Activated CD4-positive, CD25-positive, alpha-beta regulatory T cell treated with anti-CD3 and anti-CD28 coated beads, Interleukin-2, amount 50 U/mL, for 16 hours (primary cell): ENCODE results near the gene EPHB1.
"Not testable (repeated sequence)": the region's sequence is repeated elsewhere in the genome, so short reads cannot be mapped to it uniquely, and the experiment has no call there.

Experiments used
- DNase-seq: peaks from one replicate; pipeline ENCODE4 v3.0.0-alpha.2; 2020; ENCODE audit warnings: low read depth, low spot score

EPHB1 gene

GRCh38 chr3:134776518-134776917 lies 18.5 kb upstream of the EPHB1 start:
- DNase-seq, result no peak

DNA sequence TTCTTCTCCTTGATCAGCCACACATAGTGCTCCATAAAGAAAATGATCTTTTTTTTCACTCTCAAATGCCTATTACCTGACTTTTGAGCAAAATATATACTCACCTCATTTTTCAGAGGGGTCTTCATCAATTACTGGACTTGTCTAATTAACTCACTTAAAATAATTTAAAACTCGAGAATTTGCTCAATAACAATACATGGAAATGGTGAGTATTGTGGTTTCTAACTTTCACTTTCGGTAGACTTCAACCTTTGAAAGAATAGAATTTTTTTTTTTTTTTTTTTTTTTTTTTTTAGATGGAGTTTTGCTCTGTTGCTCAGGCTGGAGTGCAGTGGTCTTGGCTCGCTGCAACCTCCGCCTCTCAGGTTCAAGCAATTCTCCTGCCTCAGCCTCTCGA lies 17.7 kb upstream of the EPHB1 start:
- no peak for DNase-seq

- not testable (repeated sequence) for DNase-seq
Observed at GRCh38 chr3:134788283-134788682, 6.8 kb upstream of the EPHB1 start.

GRCh38 chr3:134790065-134790464 lies 5.0 kb upstream of the EPHB1 start:
- DNase-seq, result no peak

GRCh38 chr3:134791992-134792391 lies 3.1 kb upstream of the EPHB1 start:
- no peak for DNase-seq

DNA sequence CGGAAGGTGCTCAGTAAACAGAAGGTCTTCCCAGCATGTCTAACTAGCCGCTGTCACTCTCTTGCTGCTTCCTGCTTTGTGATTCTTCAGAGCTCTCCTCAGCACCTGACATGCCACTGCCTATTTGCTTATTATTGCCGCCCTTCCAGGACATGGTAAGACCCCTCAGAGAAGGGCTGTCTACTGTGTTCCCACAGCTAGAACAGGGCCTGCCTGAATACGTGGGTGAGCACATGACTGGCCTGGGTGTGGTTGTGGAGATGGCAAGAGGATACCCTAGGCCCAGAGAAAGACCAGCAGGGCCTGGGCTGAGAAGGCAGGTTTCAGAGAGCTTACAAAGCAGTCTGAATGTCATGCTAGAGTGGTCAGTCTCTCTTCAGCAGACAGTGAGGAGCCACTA lies 2.4 kb upstream of the EPHB1 start:
- no peak for DNase-seq

- DNase-seq, result no peak
Observed at GRCh38 chr3:134793562-134793961, 1.5 kb upstream of the EPHB1 start.

- no peak for DNase-seq
Observed at GRCh38 chr3:134794323-134794722, 737 bp upstream of the EPHB1 start.

- no peak for DNase-seq
Observed at GRCh38 chr3:134795746-134796280, 753 bp downstream of the EPHB1 start.

GRCh38 chr3:134796281-134797056 lies 1.4 kb downstream of the EPHB1 start:
- no peak for DNase-seq

DNA sequence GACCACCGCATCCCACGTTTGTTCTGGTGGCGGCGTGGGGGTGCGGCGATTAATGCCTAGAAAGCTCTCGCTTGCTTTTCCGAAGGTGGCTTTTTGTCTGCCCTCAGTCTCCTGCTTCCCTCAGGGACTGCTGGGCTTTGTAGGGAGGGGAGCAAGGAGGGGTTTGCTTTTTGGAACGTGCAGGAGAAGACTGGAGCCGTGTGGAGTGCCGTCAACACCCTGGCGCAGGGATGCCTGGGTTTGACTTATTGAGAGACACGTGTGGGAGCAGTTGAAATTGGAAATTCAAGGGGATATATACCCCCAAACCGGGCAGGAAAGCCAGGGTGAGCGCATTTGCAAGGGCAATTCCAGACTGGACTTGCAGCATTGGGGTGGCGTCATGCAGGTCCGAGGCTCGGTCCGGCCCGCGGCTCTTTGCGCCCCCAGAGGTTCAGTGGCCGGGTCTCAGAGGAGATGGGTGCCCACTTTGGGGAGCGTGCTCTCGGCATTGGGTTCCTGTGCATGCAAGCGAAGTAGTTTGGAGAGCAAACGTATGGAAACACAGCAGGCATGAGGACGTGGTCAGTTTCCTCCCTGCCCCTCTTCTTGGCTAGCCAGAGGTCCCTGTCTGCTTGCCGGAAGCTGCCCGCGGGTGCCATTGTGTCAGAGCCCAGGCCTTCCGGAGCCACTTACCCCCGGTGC lies 2.1 kb downstream of the EPHB1 start:
- no peak for DNase-seq

GRCh38 chr3:134797741-134798451 lies 2.8 kb downstream of the EPHB1 start:
- no peak for DNase-seq

GRCh38 chr3:134798681-134799311 lies 3.7 kb downstream of the EPHB1 start:
- no peak for DNase-seq

DNA sequence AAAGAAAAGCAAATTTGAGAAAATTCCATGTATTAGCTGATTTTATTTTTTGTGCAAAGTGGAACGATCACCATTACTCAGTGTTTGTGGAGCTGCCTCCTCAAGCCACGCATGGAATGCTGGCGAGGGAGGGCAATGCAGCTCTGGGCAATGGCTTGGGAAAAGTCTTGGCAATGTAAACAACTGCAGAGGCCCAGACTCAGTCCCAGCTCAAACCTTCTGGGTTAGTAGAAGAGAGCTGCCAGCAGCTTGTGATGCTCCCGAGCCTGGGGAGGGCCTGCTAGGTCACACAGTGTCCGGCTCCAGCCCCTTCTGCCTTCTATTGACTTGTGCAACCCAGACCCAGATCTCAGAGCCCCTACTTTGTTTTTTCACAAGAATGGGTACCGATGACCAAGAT lies 4.3 kb downstream of the EPHB1 start:
- DNase-seq, result no peak

- DNase-seq, result no peak
Observed at GRCh38 chr3:134801204-134801958, 6.3 kb downstream of the EPHB1 start.

DNA sequence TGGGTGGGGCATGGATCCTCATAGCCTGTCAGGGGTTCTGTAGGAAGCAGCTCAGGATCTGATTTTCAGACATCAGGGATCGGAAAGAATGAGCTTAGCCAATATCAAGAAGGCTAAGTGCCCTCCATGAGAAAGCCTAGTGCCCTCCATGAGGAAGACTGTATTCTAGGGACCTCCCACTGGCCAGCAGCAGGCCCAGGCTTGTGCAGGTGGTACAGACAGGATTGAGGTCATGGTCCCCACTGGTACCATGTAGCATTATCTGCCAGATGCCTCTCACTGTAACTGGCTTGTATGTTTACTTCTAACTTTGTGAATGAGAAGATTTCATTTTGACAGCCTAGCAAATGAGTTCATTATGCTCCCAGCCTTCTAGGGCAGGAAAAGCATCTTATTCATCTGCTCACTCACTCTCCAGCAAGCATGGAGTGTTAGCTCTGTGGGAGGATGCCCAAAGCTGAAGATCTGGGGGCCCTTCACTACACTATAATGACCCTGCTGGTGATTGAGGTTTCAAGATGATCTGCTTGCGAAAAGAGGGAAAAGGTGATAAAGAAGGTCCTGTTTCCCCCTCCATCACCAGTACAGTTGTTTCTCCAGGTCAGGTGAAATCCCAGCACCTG lies 7.5 kb downstream of the EPHB1 start:
- DNase-seq, result no peak

- no peak for DNase-seq
Observed at GRCh38 chr3:134803051-134803505, 8.0 kb downstream of the EPHB1 start.

DNA sequence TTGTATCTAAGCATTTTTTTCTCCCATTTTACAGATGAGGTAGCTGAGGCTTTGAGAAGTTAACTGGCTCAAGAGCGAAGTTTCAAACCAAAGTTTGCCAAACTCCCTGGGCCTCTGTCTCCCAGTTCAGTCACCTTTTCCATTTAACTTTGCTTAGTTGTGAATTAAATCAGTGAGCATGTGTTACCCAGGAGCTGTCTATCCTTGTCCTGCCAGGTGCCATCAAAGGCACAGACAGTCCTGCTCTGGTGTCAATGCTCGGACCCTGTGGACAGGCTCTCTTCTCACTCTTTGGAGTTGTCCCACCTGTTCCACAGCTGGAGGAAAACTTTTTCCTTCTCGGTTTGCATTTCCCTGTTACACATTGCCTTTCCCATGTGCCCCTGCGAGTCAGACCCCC lies 8.6 kb downstream of the EPHB1 start:
- DNase-seq, result no peak

GRCh38 chr3:134804508-134805480 lies 9.7 kb downstream of the EPHB1 start:
- DNase-seq, result no peak
